HCT116 (cell line): ENCODE results near the gene FAT2. TPM values are rescaled to one million over a fixed set of nuclear protein-coding genes. Genes with fewer than 3 reads are reported as not detected.

Experiments
- ATAC-seq: fragments of 200-7000 bp; cut with Tn5 transposase; 2 replicates; pipeline ENCODE4 v1.9.1; 2020; ENCODE audit warnings: mild to moderate bottlenecking, moderate library complexity
- BruUV-seq: library from RNA; stranded (reverse); fragments of 400-500 nt; replicated peaks from 2 replicates; lab custom pipeline; 2021; lab: Mats Ljungman, UMichigan
- CTCF ChIA-PET: fragments of 300-600 bp; sonication (Branson Sonifier 250); formaldehyde crosslinking; loops from one replicate; lab custom pipeline; 2021; ENCODE audit warnings: antibody characterized with exemption; lab: Charles Lee
- POLR2A ChIA-PET: fragments of 300-600, 350-600 bp; sonication (Branson Sonifier 250); formaldehyde crosslinking; loops from one replicate; lab custom pipeline; 2021; ENCODE audit warnings: antibody characterized with exemption; lab: Charles Lee
- RAD21 ChIA-PET, 2 experiments: fragments of 300-600 bp; sonication (Branson Sonifier 250); formaldehyde crosslinking; loops; one replicate each; lab custom pipeline; 2023; ENCODE audit warnings: low total read pairs in 2 of 2; ENCODE audit not compliant: uncharacterized antibody in 2 of 2, unreplicated experiment in 2 of 2, low non-redundant PET in 1 of 2; lab: Charles Lee
- DNase-seq: peaks from one replicate; pipeline ENCODE4 v3.0.0-alpha.2; 2010; ENCODE audit warnings: low read depth, low spot score
- H2AFZ ChIP-seq: fragments of 200-600 bp; shearing (Covaris generic), sonication (generic); 2 replicates; pipeline ENCODE4 v1.6.1; 2017; ENCODE audit warnings: low read depth, mixed run types, mixed read lengths, antibody characterized with exemption, low read length; ENCODE audit not compliant: poor library complexity, severe bottlenecking
- H3K27ac ChIP-seq: 2 replicates; pipeline ENCODE4 v1.5.1; 2012; ENCODE audit warnings: low read depth, low read length
- H3K27me3 ChIP-seq: fragments of 200-600 bp; sonication (generic); 2 replicates; pipeline ENCODE4 v1.6.1; 2016; ENCODE audit warnings: mixed run types, low read length, mixed read lengths; ENCODE audit not compliant: insufficient read depth
- H3K36me3 ChIP-seq, 2 experiments: fragments of 200-500 bp in 1 of 2; fragments of 200-600 bp in 1 of 2; sonication (Bioruptor generic) in 1 of 2; sonication (generic) in 1 of 2; 2 replicates each; pipeline versions ENCODE4 v1.5.1 to v1.6.1; 2014 to 2016; ENCODE audit warnings: low read length in 2 of 2, inconsistent platforms in 1 of 2, mixed read lengths in 1 of 2, mixed run types in 1 of 2; ENCODE audit not compliant: insufficient read depth in 2 of 2, control insufficient read depth in 1 of 2
- H3K4me1 ChIP-seq, 2 experiments: fragments of 200-600 bp in 1 of 2; sonication (generic) in 1 of 2; 2 replicates each; pipeline versions ENCODE4 v1.5.1 to v1.6.1; 2012 to 2017; ENCODE audit warnings: low read length in 2 of 2, inconsistent platforms in 1 of 2, mild to moderate bottlenecking in 1 of 2, mixed read lengths in 1 of 2, mixed run types in 1 of 2, moderate library complexity in 1 of 2; ENCODE audit not compliant: insufficient read depth in 2 of 2, control insufficient read depth in 1 of 2
- H3K4me2 ChIP-seq: fragments of 200-600 bp; sonication (generic); 2 replicates; pipeline ENCODE4 v1.6.1; 2017; ENCODE audit warnings: mixed run types, low read length, mixed read lengths
- H3K4me3 ChIP-seq, 2 experiments: fragments of 200-600 bp in 1 of 2; sonication (generic) in 1 of 2; replicated peaks in 1 of 2; 2 replicates each; pipeline ENCODE4 v1.5.1; 2011 to 2016; ENCODE audit warnings: low read length in 2 of 2, control low read depth in 1 of 2, low read depth in 1 of 2, mild to moderate bottlenecking in 1 of 2, mixed read lengths in 1 of 2, mixed run types in 1 of 2
- H3K79me2 ChIP-seq: fragments of 200-600 bp; sonication (generic); 2 replicates; pipeline ENCODE4 v1.6.1; 2017; ENCODE audit warnings: mild to moderate bottlenecking, mixed run types, low read length, moderate library complexity, mixed read lengths; ENCODE audit not compliant: insufficient read depth
- H3K9ac ChIP-seq: fragments of 200-600 bp; sonication (generic); 2 replicates; pipeline ENCODE4 v1.6.1; 2016; ENCODE audit warnings: low read length, mixed read lengths
- H3K9me2 ChIP-seq: fragments of 200-600 bp; sonication (generic), shearing (Covaris generic); 2 replicates; pipeline ENCODE4 v1.6.1; 2017; ENCODE audit warnings: mixed run types, mild to moderate bottlenecking, moderate library complexity; ENCODE audit not compliant: insufficient read depth
- H3K9me3 ChIP-seq, 2 experiments: fragments of 200-500 bp in 1 of 2; fragments of 200-600 bp in 1 of 2; sonication (Bioruptor generic) in 1 of 2; sonication (generic) in 1 of 2; 2 replicates each; pipeline ENCODE4 v1.6.1; 2014 to 2017; ENCODE audit warnings: low read length in 2 of 2, mixed read lengths in 2 of 2, inconsistent platforms in 1 of 2, low read depth in 1 of 2, mild to moderate bottlenecking in 1 of 2, mixed run types in 1 of 2, moderate library complexity in 1 of 2; ENCODE audit not compliant: control insufficient read depth in 1 of 2, insufficient read depth in 1 of 2
- H4K20me1 ChIP-seq: fragments of 200-600 bp; sonication (generic), shearing (Covaris generic); 2 replicates; pipeline ENCODE4 v1.6.1; 2017; ENCODE audit warnings: mixed run types, mild to moderate bottlenecking, moderate library complexity; ENCODE audit not compliant: insufficient read depth
- CBX3 ChIP-seq: IDR thresholded peaks from 2 replicates; pipeline ENCODE4 v1.6.1; 2012; ENCODE audit warnings: low read depth
- CEBPB ChIP-seq: IDR thresholded peaks from 2 replicates; pipeline ENCODE4 v1.6.1; 2012; ENCODE audit warnings: low read depth
- ELF1 ChIP-seq: IDR thresholded peaks from 2 replicates; pipeline ENCODE4 v1.6.1; 2012; ENCODE audit warnings: low read depth, borderline replicate concordance
- EZH2phosphoT487 ChIP-seq: fragments of 200-600 bp; IDR thresholded peaks from 2 replicates; pipeline ENCODE4 v1.6.1; 2018; ENCODE audit warnings: antibody characterized with exemption, borderline replicate concordance
- FOSL1 ChIP-seq: IDR thresholded peaks from 2 replicates; pipeline ENCODE4 v1.6.1; 2012; ENCODE audit warnings: low read depth
- JUND ChIP-seq: IDR thresholded peaks from 2 replicates; pipeline ENCODE4 v1.6.1; 2012
- MAX ChIP-seq: IDR thresholded peaks from 2 replicates; pipeline ENCODE4 v1.6.1; 2012
- POLR2A ChIP-seq: IDR thresholded peaks from 2 replicates; pipeline ENCODE4 v1.7.0; 2011; ENCODE audit warnings: borderline replicate concordance; ENCODE audit not compliant: insufficient read depth, insufficient read length; ENCODE audit errors: extremely low read depth
- POLR2AphosphoS5 ChIP-seq: IDR thresholded peaks from 2 replicates; pipeline ENCODE4 v1.6.1; 2011; ENCODE audit warnings: mild to moderate bottlenecking, low read depth, low read length, moderate library complexity
- SIN3A ChIP-seq: IDR thresholded peaks from 2 replicates; pipeline ENCODE4 v1.6.1; 2012; ENCODE audit warnings: low read depth
- SP1 ChIP-seq: IDR thresholded peaks from 2 replicates; pipeline ENCODE4 v1.6.1; 2012; ENCODE audit warnings: low read depth
- SRF ChIP-seq: IDR thresholded peaks from 2 replicates; pipeline ENCODE4 v1.6.1; 2012; ENCODE audit warnings: low read depth
- TCF7L2 ChIP-seq: IDR thresholded peaks from 2 replicates; pipeline ENCODE4 v1.7.0; 2011; ENCODE audit warnings: borderline replicate concordance, inconsistent platforms; ENCODE audit not compliant: insufficient read depth, insufficient read length; ENCODE audit errors: extremely low read depth
- YY1 ChIP-seq: IDR thresholded peaks from 2 replicates; pipeline ENCODE4 v1.6.1; 2011; ENCODE audit warnings: low read length, low read depth, moderate library complexity, mild to moderate bottlenecking; ENCODE audit not compliant: insufficient replicate concordance; ENCODE audit errors: extremely low read depth
- ZBTB33 ChIP-seq: IDR thresholded peaks from 2 replicates; pipeline ENCODE4 v1.6.1; 2011; ENCODE audit warnings: mild to moderate bottlenecking, low read length, moderate library complexity; ENCODE audit not compliant: insufficient replicate concordance; ENCODE audit errors: extremely low read depth
- ZFX ChIP-seq: fragments of 450-650 bp; IDR thresholded peaks from 2 replicates; pipeline ENCODE4 v1.6.1; 2017
- ZNF274 ChIP-seq: fragments of 200-500 bp; sonication (Bioruptor generic); IDR thresholded peaks from 2 replicates; pipeline ENCODE4 v1.6.1; 2014; ENCODE audit warnings: mild to moderate bottlenecking, low read depth, low read length, inconsistent platforms
- intact Hi-C: fragments of 100-400 bp; cut with micrococcal nuclease; formaldehyde crosslinking; loops from 2 replicates; pipeline ENCODE4 v1.10.0; 2022
- total RNA-seq: library from RNA; stranded (reverse); gene quantifications from one replicate; pipeline ENCODE4 v1.2.1, GENCODE V29; 2021; ENCODE audit not compliant: unreplicated experiment
- TF ChIP-seq, protein P1 (sequence below), 3 experiments: fragments of 200-600 bp in 1 of 3; sonication (generic) in 1 of 3; IDR thresholded peaks in 2 of 3; conservative IDR thresholded peaks in 1 of 3; 2 replicates each; pipeline ENCODE4 v1.5.1; 2012 to 2017; ENCODE audit warnings: low read depth in 2 of 3, low read length in 2 of 3, antibody characterized with exemption in 1 of 3, borderline replicate concordance in 1 of 3, control low read depth in 1 of 3, mild to moderate bottlenecking in 1 of 3, mixed read lengths in 1 of 3, mixed run types in 1 of 3, moderate library complexity in 1 of 3; ENCODE audit not compliant: insufficient read depth in 1 of 3
- TF ChIP-seq, protein P2 (sequence below): IDR thresholded peaks from 2 replicates; pipeline ENCODE4 v1.6.1; 2012
- TF ChIP-seq, protein P3 (sequence below): IDR thresholded peaks from 2 replicates; pipeline ENCODE4 v1.6.1; 2012; ENCODE audit warnings: low read depth

The FAT2 gene
- total RNA-seq, 1 experiment from 2014 or later: 0.05 TPM

DNA sequence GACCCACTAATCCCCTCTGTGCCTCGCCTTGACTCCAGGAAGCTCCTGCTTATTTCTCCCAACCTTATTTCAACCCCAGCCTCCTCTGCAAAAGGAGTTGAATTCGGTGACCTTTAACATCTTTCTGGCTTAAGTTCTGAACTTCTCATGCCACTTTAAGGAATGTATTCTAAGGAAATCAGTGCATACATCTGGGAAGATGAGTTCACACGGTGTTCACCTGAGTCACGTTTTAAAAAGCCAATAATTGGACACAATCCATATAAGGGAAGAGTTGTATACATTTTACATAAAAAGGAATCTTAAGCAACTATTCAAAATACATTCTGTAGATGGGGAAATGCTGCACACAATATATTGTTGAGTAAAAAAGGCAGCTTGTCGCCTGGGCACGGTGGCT, 33.2 kb downstream of the FAT2 start:
- no peak overlapping the region for H3K27ac ChIP-seq
- H3K9ac ChIP-seq: no peak overlapping the region
- ChIA-PET POLR2A (no interaction called here), CTCF (no interaction called here), RAD21 (no interaction called here)
- H3K4me2 ChIP-seq: no peak overlapping the region
- no peak for ATAC-seq
- no peaks in the 10 kb centered on the region for H3K9me3 ChIP-seq
- H3K4me3 ChIP-seq: no peak overlapping the region
- H3K27me3 ChIP-seq: peaks cover 9% of the 10 kb centered on the region; the same call in 1 of the 2 replicates
- H3K36me3 ChIP-seq: no peaks in the 10 kb centered on the region
- DNase-seq: no peak
- no peaks in the 10 kb centered on the region for H3K79me2 ChIP-seq
- H3K4me1 ChIP-seq: no peaks in the 10 kb centered on the region
- intact Hi-C loops: no loop called here
- no peak overlapping the region for H2AFZ ChIP-seq
- H3K9me2 ChIP-seq: no peaks in the 10 kb centered on the region
- BruUV-seq: no TSS peak
- H4K20me1 ChIP-seq: no peaks in the 10 kb centered on the region
- no peak for TF ChIP-seq POLR2AphosphoS5
- no peak for TF ChIP-seq CEBPB
- TF ChIP-seq, protein P1, sequence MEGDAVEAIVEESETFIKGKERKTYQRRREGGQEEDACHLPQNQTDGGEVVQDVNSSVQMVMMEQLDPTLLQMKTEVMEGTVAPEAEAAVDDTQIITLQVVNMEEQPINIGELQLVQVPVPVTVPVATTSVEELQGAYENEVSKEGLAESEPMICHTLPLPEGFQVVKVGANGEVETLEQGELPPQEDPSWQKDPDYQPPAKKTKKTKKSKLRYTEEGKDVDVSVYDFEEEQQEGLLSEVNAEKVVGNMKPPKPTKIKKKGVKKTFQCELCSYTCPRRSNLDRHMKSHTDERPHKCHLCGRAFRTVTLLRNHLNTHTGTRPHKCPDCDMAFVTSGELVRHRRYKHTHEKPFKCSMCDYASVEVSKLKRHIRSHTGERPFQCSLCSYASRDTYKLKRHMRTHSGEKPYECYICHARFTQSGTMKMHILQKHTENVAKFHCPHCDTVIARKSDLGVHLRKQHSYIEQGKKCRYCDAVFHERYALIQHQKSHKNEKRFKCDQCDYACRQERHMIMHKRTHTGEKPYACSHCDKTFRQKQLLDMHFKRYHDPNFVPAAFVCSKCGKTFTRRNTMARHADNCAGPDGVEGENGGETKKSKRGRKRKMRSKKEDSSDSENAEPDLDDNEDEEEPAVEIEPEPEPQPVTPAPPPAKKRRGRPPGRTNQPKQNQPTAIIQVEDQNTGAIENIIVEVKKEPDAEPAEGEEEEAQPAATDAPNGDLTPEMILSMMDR (IDR thresholded peaks at IDR 0.05 in 2 of 3, conservative IDR thresholded peaks at IDR 0.05 in 1 of 3; ENCODE audit: borderline replicate concordance in 1 of 3, insufficient read depth in 1 of 3, low read depth in 2 of 3, low read length in 2 of 3): no peak
- no peak for TF ChIP-seq EZH2phosphoT487
- no peak for TF ChIP-seq ZFX
- TF ChIP-seq ELF1: no peak
- TF ChIP-seq MAX: no peak
- no peak for TF ChIP-seq YY1
- TF ChIP-seq TCF7L2: no peak
- no peak for TF ChIP-seq ZBTB33
- no peak for TF ChIP-seq SP1
- TF ChIP-seq ZNF274: no peak
- TF ChIP-seq JUND: no peak
- TF ChIP-seq, protein P2, sequence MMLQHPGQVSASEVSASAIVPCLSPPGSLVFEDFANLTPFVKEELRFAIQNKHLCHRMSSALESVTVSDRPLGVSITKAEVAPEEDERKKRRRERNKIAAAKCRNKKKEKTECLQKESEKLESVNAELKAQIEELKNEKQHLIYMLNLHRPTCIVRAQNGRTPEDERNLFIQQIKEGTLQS: no peak
- no peak for TF ChIP-seq SRF
- TF ChIP-seq FOSL1: no peak
- TF ChIP-seq CBX3: no peak
- no peak for TF ChIP-seq POLR2A
- TF ChIP-seq, protein P3, sequence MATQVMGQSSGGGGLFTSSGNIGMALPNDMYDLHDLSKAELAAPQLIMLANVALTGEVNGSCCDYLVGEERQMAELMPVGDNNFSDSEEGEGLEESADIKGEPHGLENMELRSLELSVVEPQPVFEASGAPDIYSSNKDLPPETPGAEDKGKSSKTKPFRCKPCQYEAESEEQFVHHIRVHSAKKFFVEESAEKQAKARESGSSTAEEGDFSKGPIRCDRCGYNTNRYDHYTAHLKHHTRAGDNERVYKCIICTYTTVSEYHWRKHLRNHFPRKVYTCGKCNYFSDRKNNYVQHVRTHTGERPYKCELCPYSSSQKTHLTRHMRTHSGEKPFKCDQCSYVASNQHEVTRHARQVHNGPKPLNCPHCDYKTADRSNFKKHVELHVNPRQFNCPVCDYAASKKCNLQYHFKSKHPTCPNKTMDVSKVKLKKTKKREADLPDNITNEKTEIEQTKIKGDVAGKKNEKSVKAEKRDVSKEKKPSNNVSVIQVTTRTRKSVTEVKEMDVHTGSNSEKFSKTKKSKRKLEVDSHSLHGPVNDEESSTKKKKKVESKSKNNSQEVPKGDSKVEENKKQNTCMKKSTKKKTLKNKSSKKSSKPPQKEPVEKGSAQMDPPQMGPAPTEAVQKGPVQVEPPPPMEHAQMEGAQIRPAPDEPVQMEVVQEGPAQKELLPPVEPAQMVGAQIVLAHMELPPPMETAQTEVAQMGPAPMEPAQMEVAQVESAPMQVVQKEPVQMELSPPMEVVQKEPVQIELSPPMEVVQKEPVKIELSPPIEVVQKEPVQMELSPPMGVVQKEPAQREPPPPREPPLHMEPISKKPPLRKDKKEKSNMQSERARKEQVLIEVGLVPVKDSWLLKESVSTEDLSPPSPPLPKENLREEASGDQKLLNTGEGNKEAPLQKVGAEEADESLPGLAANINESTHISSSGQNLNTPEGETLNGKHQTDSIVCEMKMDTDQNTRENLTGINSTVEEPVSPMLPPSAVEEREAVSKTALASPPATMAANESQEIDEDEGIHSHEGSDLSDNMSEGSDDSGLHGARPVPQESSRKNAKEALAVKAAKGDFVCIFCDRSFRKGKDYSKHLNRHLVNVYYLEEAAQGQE: no peak
- TF ChIP-seq SIN3A: no peak
